ENCODE results near the gene CRISPLD2.

Gene CRISPLD2

GRCh38 chr16:84788920-84789391 lies 30.8 kb upstream of the CRISPLD2 start:
- Histone ChIP-seq H3K9ac (ENCODE audit: low read length) (no peak overlapping the region), H3K27ac (ENCODE audit: low read depth, low read length) (no peak overlapping the region), H3K4me1 (ENCODE audit: control insufficient read depth, insufficient read depth, low read length) (peaks cover 16% of the 10 kb centered on the region), H3K4me3 (ENCODE audit: low read length) (no peak overlapping the region), H3K27me3 (ENCODE audit: control insufficient read depth, insufficient read depth, low read length) (no peaks in the 10 kb centered on the region), H3K36me3 (ENCODE audit: control insufficient read depth, insufficient read depth, low read length) (no peaks in the 10 kb centered on the region)

GRCh38 chr16:84789431-84789830 lies 30.4 kb upstream of the CRISPLD2 start:
- Histone ChIP-seq H3K27ac (ENCODE audit: low read depth, low read length) (no peak overlapping the region), H3K4me3 (ENCODE audit: low read length) (no peak overlapping the region), H3K9ac (ENCODE audit: low read length) (no peak overlapping the region), H3K36me3 (ENCODE audit: control insufficient read depth, insufficient read depth, low read length) (no peaks in the 10 kb centered on the region), H3K4me1 (ENCODE audit: control insufficient read depth, insufficient read depth, low read length) (peaks cover 18% of the 10 kb centered on the region), H3K27me3 (ENCODE audit: control insufficient read depth, insufficient read depth, low read length) (no peaks in the 10 kb centered on the region)

- no peak overlapping the region for H3K27ac ChIP-seq (ENCODE audit: low read depth, low read length)
- no peak overlapping the region for H3K4me3 ChIP-seq (ENCODE audit: low read length)
- no peaks in the 10 kb centered on the region for H3K27me3 ChIP-seq (ENCODE audit: control insufficient read depth, insufficient read depth, low read length)
- peaks cover 22% of the 10 kb centered on the region for H3K4me1 ChIP-seq (ENCODE audit: control insufficient read depth, insufficient read depth, low read length)
- H3K36me3 ChIP-seq (ENCODE audit: control insufficient read depth, insufficient read depth, low read length): no peaks in the 10 kb centered on the region
- H3K9ac ChIP-seq (ENCODE audit: low read length): no peak overlapping the region
Observed at GRCh38 chr16:84790301-84790700, 29.5 kb upstream of the CRISPLD2 start.

GRCh38 chr16:84791088-84791487 lies 28.7 kb upstream of the CRISPLD2 start:
- Histone ChIP-seq H3K9ac (ENCODE audit: low read length) (no peak overlapping the region), H3K27ac (ENCODE audit: low read depth, low read length) (no peak overlapping the region), H3K36me3 (ENCODE audit: control insufficient read depth, insufficient read depth, low read length) (no peaks in the 10 kb centered on the region), H3K4me3 (ENCODE audit: low read length) (no peak overlapping the region), H3K4me1 (ENCODE audit: control insufficient read depth, insufficient read depth, low read length) (peaks cover 18% of the 10 kb centered on the region), H3K27me3 (ENCODE audit: control insufficient read depth, insufficient read depth, low read length) (no peaks in the 10 kb centered on the region)

DNA sequence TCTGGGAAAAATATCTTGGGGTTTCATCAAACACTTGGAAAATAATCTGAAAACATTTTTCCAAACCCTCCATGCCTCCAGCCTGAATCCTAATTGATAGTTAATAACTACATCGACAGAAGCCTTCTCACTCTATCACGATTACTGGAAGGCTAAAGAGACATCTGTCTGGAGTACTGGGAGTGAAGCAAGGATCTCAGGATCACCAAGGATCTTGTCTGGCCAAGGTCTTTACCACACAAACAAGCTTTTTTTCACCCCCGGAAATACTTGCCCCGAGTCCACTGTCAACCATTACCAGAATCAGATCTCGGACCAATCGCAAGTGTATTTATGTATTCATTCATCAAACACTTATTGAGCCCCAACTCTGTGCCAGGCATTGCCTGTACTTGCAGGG lies 28.3 kb upstream of the CRISPLD2 start:
- Histone ChIP-seq H3K4me3 (ENCODE audit: low read length) (no peak overlapping the region), H3K27ac (ENCODE audit: low read depth, low read length) (no peak overlapping the region), H3K9ac (ENCODE audit: low read length) (no peak overlapping the region), H3K36me3 (ENCODE audit: control insufficient read depth, insufficient read depth, low read length) (no peaks in the 10 kb centered on the region), H3K4me1 (ENCODE audit: control insufficient read depth, insufficient read depth, low read length) (peaks cover 13% of the 10 kb centered on the region), H3K27me3 (ENCODE audit: control insufficient read depth, insufficient read depth, low read length) (no peaks in the 10 kb centered on the region)

GRCh38 chr16:84794186-84794585 lies 25.6 kb upstream of the CRISPLD2 start:
- H3K4me3 ChIP-seq (ENCODE audit: low read length): no peak overlapping the region
- H3K9ac ChIP-seq (ENCODE audit: low read length): no peak overlapping the region
- H3K36me3 ChIP-seq (ENCODE audit: control insufficient read depth, insufficient read depth, low read length): no peaks in the 10 kb centered on the region
- peak overlapping the region; percentile 78 for H3K27ac ChIP-seq (ENCODE audit: low read depth, low read length)
- no peaks in the 10 kb centered on the region for H3K27me3 ChIP-seq (ENCODE audit: control insufficient read depth, insufficient read depth, low read length)
- peaks cover 6% of the 10 kb centered on the region for H3K4me1 ChIP-seq (ENCODE audit: control insufficient read depth, insufficient read depth, low read length)

- Histone ChIP-seq H3K9ac (ENCODE audit: low read length) (no peak overlapping the region), H3K4me3 (ENCODE audit: low read length) (peak overlapping the region; percentile 19), H3K4me1 (ENCODE audit: control insufficient read depth, insufficient read depth, low read length) (peaks cover 6% of the 10 kb centered on the region), H3K27ac (ENCODE audit: low read depth, low read length) (peak overlapping the region; percentile 78), H3K27me3 (ENCODE audit: control insufficient read depth, insufficient read depth, low read length) (no peaks in the 10 kb centered on the region), H3K36me3 (ENCODE audit: control insufficient read depth, insufficient read depth, low read length) (no peaks in the 10 kb centered on the region)
Observed at GRCh38 chr16:84794626-84795025, 25.2 kb upstream of the CRISPLD2 start.

DNA sequence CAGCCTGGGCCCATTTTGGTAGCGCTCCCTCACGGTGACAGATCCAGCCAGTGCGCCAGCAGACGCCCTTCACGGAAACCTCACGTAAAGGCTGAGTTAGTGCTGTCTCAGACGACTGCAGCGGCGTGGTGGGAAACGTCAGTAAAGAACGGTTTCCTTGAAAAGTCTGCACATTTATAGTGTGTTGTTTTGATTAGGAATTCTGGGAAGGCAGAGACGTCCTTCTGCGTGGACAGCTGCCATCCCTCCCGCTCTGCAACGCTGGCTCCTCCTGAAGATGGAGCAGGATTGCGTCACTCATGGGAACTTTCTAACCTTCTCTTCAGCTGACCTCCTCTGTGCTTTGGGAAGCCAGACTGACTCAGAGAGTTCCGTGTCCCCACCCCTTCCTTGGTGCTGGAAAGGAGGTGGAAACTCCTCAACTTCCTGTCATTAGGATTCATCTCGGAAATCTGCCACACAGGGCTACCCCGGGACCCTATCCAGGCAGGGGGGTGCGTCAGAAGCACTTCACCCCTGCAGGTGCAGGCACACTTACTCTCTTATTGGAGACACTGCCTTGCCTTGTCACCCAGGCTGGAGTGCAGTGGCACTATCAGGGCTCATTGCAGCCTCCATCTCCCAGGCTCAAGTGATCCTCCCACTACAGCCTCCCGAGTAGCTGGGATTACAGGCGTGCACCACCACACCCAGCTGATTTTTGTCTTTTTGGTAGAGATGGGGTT lies 24.3 kb upstream of the CRISPLD2 start:
- H3K4me3 ChIP-seq (ENCODE audit: low read length): peak overlapping the region; percentile 22
- H3K27ac ChIP-seq (ENCODE audit: low read depth, low read length): peak overlapping the region; percentile 78
- H3K27me3 ChIP-seq (ENCODE audit: control insufficient read depth, insufficient read depth, low read length): no peaks in the 10 kb centered on the region
- H3K4me1 ChIP-seq (ENCODE audit: control insufficient read depth, insufficient read depth, low read length): peaks cover 6% of the 10 kb centered on the region
- H3K36me3 ChIP-seq (ENCODE audit: control insufficient read depth, insufficient read depth, low read length): no peaks in the 10 kb centered on the region
- H3K9ac ChIP-seq (ENCODE audit: low read length): no peak overlapping the region

- no peaks in the 10 kb centered on the region for H3K4me1 ChIP-seq (ENCODE audit: control insufficient read depth, insufficient read depth, low read length)
- no peaks in the 10 kb centered on the region for H3K36me3 ChIP-seq (ENCODE audit: control insufficient read depth, insufficient read depth, low read length)
- H3K27me3 ChIP-seq (ENCODE audit: control insufficient read depth, insufficient read depth, low read length): no peaks in the 10 kb centered on the region
- no peak overlapping the region for H3K4me3 ChIP-seq (ENCODE audit: low read length)
- no peak overlapping the region for H3K9ac ChIP-seq (ENCODE audit: low read length)
- H3K27ac ChIP-seq (ENCODE audit: low read depth, low read length): no peak overlapping the region
Observed at GRCh38 chr16:84800158-84800978, 19.4 kb upstream of the CRISPLD2 start.

DNA sequence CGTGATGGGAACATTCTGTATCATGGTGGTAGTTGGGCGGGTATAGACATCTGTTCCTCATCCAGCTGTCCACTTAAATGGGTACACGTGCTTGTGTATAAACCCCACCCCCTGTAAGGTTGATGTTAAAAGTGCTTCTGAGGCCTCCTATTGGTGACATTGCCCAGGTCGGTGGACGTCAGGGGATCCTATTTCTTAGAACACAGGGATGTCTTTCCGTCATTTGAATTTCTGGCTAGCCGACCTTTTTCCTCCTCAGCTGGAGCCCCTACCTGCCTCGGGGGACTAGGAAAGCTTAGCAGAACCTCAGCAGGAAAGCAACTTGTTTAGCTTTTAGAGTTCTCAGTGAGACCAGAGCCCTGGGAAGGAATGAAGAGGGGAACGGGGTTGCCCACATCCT lies 16.6 kb upstream of the CRISPLD2 start:
- Histone ChIP-seq H3K9ac (ENCODE audit: low read length) (no peak overlapping the region), H3K27me3 (ENCODE audit: control insufficient read depth, insufficient read depth, low read length) (no peaks in the 10 kb centered on the region), H3K36me3 (ENCODE audit: control insufficient read depth, insufficient read depth, low read length) (no peaks in the 10 kb centered on the region), H3K27ac (ENCODE audit: low read depth, low read length) (no peak overlapping the region), H3K4me3 (ENCODE audit: low read length) (no peak overlapping the region), H3K4me1 (ENCODE audit: control insufficient read depth, insufficient read depth, low read length) (no peaks in the 10 kb centered on the region)

GRCh38 chr16:84804326-84804725 lies 15.5 kb upstream of the CRISPLD2 start:
- Histone ChIP-seq H3K9ac (ENCODE audit: low read length) (no peak overlapping the region), H3K4me1 (ENCODE audit: control insufficient read depth, insufficient read depth, low read length) (no peaks in the 10 kb centered on the region), H3K27ac (ENCODE audit: low read depth, low read length) (no peak overlapping the region), H3K36me3 (ENCODE audit: control insufficient read depth, insufficient read depth, low read length) (no peaks in the 10 kb centered on the region), H3K27me3 (ENCODE audit: control insufficient read depth, insufficient read depth, low read length) (no peaks in the 10 kb centered on the region), H3K4me3 (ENCODE audit: low read length) (no peak overlapping the region)

DNA sequence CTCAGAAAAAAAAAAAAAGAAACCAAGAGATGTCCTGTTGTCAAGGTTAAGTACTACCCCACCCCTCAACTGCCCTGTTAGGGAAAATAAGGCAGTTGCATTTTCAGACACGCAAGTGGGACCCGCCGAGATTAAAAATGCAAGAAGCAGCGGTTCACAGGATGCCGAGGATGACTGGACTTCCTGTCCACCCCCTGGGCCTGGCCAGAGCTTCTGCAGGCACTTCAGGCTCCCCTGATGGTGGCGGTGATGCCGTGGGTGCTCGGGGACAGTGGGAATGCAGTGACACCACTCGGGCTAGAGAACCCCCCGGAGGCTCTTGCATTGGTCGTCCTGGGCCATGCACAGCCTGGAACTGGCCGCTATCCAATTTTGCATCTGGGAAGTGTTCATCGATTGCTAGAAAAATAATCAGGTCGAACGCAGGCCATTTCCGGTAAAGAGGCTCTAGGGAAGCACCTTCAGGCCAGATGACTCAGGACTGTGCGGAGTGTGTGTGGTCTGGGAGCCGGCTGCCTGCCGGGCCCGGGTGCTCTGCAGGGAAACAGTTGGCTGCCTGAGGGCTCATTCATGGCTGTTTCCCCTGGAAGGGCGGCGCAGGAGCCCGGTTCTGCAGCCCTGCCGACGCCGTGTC lies 13.4 kb upstream of the CRISPLD2 start:
- no peaks in the 10 kb centered on the region for H3K36me3 ChIP-seq (ENCODE audit: control insufficient read depth, insufficient read depth, low read length)
- H3K27ac ChIP-seq (ENCODE audit: low read depth, low read length): no peak overlapping the region
- H3K27me3 ChIP-seq (ENCODE audit: control insufficient read depth, insufficient read depth, low read length): no peaks in the 10 kb centered on the region
- H3K4me3 ChIP-seq (ENCODE audit: low read length): no peak overlapping the region
- H3K4me1 ChIP-seq (ENCODE audit: control insufficient read depth, insufficient read depth, low read length): no peaks in the 10 kb centered on the region
- no peak overlapping the region for H3K9ac ChIP-seq (ENCODE audit: low read length)
